Adrenal gland (tissue), 12 donors: ENCODE results near the gene ZNF2. TPM values are rescaled to one million over a fixed set of nuclear protein-coding genes. Genes with fewer than 3 reads are reported as not detected.

Experiments
- DNase-seq, 7 donors: peaks; one replicate each; pipeline ENCODE4 v3.0.0-alpha.2; 2019 to 2020
- H3K27ac ChIP-seq, 5 donors: fragments of 200-600 bp; sonication (generic) in 4 of 5; 1 replicate in 3 of 5; 2 replicates in 2 of 5; pipeline versions ENCODE4 v1.5.1 to v1.8.0; 2016 to 2020; ENCODE audit warnings: mild to moderate bottlenecking in 1 of 5
- H3K27me3 ChIP-seq: fragments of 200-600 bp; 2 replicates; pipeline ENCODE4 v1.8.0; 2021
- H3K36me3 ChIP-seq, 2 donors: fragments of 200-600 bp; replicated peaks in 1 of 2; 1 replicate in 1 of 2; 2 replicates in 1 of 2; pipeline versions ENCODE4 v1.5.1 to v1.8.0; 2018 to 2022
- H3K4me1 ChIP-seq, 2 donors: fragments of 200-600 bp; replicated peaks in 1 of 2; 1 replicate in 1 of 2; 2 replicates in 1 of 2; pipeline versions ENCODE4 v1.5.1 to v1.8.0; 2018 to 2021
- H3K4me3 ChIP-seq, 4 donors: fragments of 200-600 bp; sonication (generic) in 3 of 4; one replicate each; pipeline ENCODE4 v1.5.1; 2016 to 2018
- H3K9me3 ChIP-seq, 3 donors: fragments of 200-600 bp; sonication (generic) in 1 of 3; replicated peaks in 1 of 3; 1 replicate in 2 of 3; 2 replicates in 1 of 3; pipeline versions ENCODE4 v1.5.1 to v1.8.0; 2016 to 2021
- CTCF ChIP-seq, 6 experiments: fragments of 450-650 bp in 4 of 6; fragments of 200-600 bp in 2 of 6; sonication (generic) in 1 of 6; IDR thresholded peaks; 1 replicate in 5 of 6; 2 replicates in 1 of 6; pipeline versions ENCODE4 v1.5.1 to v1.8.0; 2016 to 2021; ENCODE audit warnings: antibody characterized with exemption in 6 of 6, mild to moderate bottlenecking in 2 of 6, moderate library complexity in 1 of 6
- POLR2A ChIP-seq, 2 donors: fragments of 450-650 bp; IDR thresholded peaks; one replicate each; pipeline ENCODE4 v1.6.1; 2017; ENCODE audit warnings: antibody characterized with exemption in 2 of 2, mild to moderate bottlenecking in 2 of 2, moderate library complexity in 1 of 2
- WGBS, 4 donors: extraction: QIAGEN DNeasy Blood & Tissue Kit in 2 of 4; methylation state at CpG; one replicate each; pipeline versions ENCODE4 v1.1.5 to v1.1.7; 2013 to 2017; 5-methylcytosine and 5-hydroxymethylcytosine counted together
- intact Hi-C, 2 donors: fragments of 100-400 bp; cut with DNase I; formaldehyde crosslinking; loops; one replicate each; pipeline versions ENCODE4 v1.14.1 to v1.15.0; 2022 to 2023
- polyA plus RNA-seq, 3 donors: library from polyadenylated mRNA; stranded (reverse); fragments of 200-250 nt in 2 of 3; fragments of 350-450 nt in 1 of 3; fragmentation: Illumina TruSeq in 1 of 3; extraction: RNeasy Lipid Tissue Mini Kit (QIAGEN cat#74804) in 1 of 3; gene quantifications; one replicate each; pipeline ENCODE4 v1.2.3, GENCODE V29; 2013 to 2014
- total RNA-seq, 9 donors: library from RNA; depleted of rRNA in 4 of 9; stranded (reverse); fragments of >200 nt in 4 of 9; fragments of 120-200 nt in 1 of 9; fragmentation: NEBNext Ultra II Directional in 1 of 9; extraction: Animal tissue kit (Norgen Biotek cat#: 25700) in 1 of 9; gene quantifications; one replicate each; pipeline versions ENCODE4 v1.1.0 to v1.2.4, GENCODE V29; 2013 to 2023
- donor health status: healthy with polysubstance abuse.
- donor health status: Bipolar disorder and iron deficiency.
- donor health status: DM: yes; HTN: yes; CAD: no.
- donor health status: DM: no; HTN: no; CAD: no.
- donor health status: DM: no; HTN: no; CAD: no.
- donor health status: DM: yes; HTN: yes; CAD: no.

The ZNF2 gene
- total and polyA plus RNA-seq, 12 donors: 1.8 to 9.3 (median 5.2) TPM

GRCh38 chr2:95166065-95166763 is 605 bp downstream of the ZNF2 start:
- Histone ChIP-seq H3K4me3 (peak overlapping the region; percentile 50 to 96 (median 66)), H3K27ac (peak overlapping the region in 4 of 5 donors; percentile 81 to 95 (median 93)), H3K4me1 (peaks cover 12 to 17% of the 10 kb centered on the region in 2 donors), H3K36me3 (no peaks in the 10 kb centered on the region), H3K27me3 (no peaks in the 10 kb centered on the region), H3K9me3 (no peaks in the 10 kb centered on the region)
- 7 to 10% (median 8%) methylated on average over 13 to 16 of the region's 16 CpGs for WGBS, 4 donors
- DNase-seq: no peak
- TF ChIP-seq CTCF (IDR thresholded peaks at IDR 0.05): no peak
- TF ChIP-seq POLR2A (IDR thresholded peaks at IDR 0.05): no peak
- intact Hi-C loops: no loop called here

- Histone ChIP-seq H3K4me3 (no peak overlapping the region), H3K9me3 (no peaks in the 10 kb centered on the region), H3K36me3 (no peaks in the 10 kb centered on the region), H3K27me3 (no peaks in the 10 kb centered on the region), H3K27ac (no peak overlapping the region), H3K4me1 (no peaks in the 10 kb centered on the region)
- DNase-seq: no peak
- intact Hi-C loops: no loop called here
- 86 to 91% (median 88%) methylated on average over 7 of the region's 7 CpGs for WGBS, 4 donors
- TF ChIP-seq CTCF (IDR thresholded peaks at IDR 0.05) (no peak), POLR2A (IDR thresholded peaks at IDR 0.05) (no peak)
Measured at GRCh38 chr2:95171902-95172301, 6.3 kb downstream of the ZNF2 start.

GRCh38 chr2:95174031-95174542 is 8.5 kb downstream of the ZNF2 start:
- Histone ChIP-seq H3K9me3 (no peaks in the 10 kb centered on the region), H3K27ac (no peak overlapping the region), H3K27me3 (no peaks in the 10 kb centered on the region), H3K4me1 (no peaks in the 10 kb centered on the region), H3K4me3 (no peak overlapping the region), H3K36me3 (no peaks in the 10 kb centered on the region)
- TF ChIP-seq CTCF (IDR thresholded peaks at IDR 0.05) (no peak), POLR2A (IDR thresholded peaks at IDR 0.05) (no peak)
- no peak for DNase-seq
- intact Hi-C loops: no loop called here
- WGBS, 4 donors: 89 to 90% (median 90%) methylated on average over 2 of the region's 2 CpGs

- intact Hi-C loops: no loop called here
- Histone ChIP-seq H3K4me3 (no peak overlapping the region), H3K27me3 (no peaks in the 10 kb centered on the region), H3K4me1 (no peaks in the 10 kb centered on the region), H3K36me3 (peaks cover 0 to 21% of the 10 kb centered on the region in 2 donors), H3K9me3 (peaks cover 0 to 11% (median 0%) of the 10 kb centered on the region in 3 donors), H3K27ac (no peak overlapping the region)
- TF ChIP-seq POLR2A (IDR thresholded peaks at IDR 0.05): no peak
- TF ChIP-seq CTCF (IDR thresholded peaks at IDR 0.05): no peak
- peak; percentile 21 to 67 (median 40) for DNase-seq
- 48 to 58% (median 53%) methylated on average over 7 of the region's 7 CpGs for WGBS, 4 donors
Measured at GRCh38 chr2:95179451-95179850, 13.8 kb downstream of the ZNF2 start.
